Measurements from ENCODE around the gene EXOC2.

EXOC2 gene

GRCh38 chr6:678520-678919, 14.4 kb downstream of the EXOC2 start:
- Histone ChIP-seq H3K27me3 (no peaks in the 10 kb centered on the region), H3K4me1 (peaks cover 0 to 5% (median 1%) of the 10 kb centered on the region in 4 donors), H3K36me3 (no peaks in the 10 kb centered on the region), H3K9me3 (no peaks in the 10 kb centered on the region), H3K4me3 (no peak overlapping the region), H3K27ac (no peak overlapping the region)
- TF ChIP-seq CTCF (IDR thresholded peaks at IDR 0.05): no peak
- intact Hi-C loops (cut with DNase I; ENCODE audit: low total_unique reads): no loop called here
- no peak for DNase-seq

DNA sequence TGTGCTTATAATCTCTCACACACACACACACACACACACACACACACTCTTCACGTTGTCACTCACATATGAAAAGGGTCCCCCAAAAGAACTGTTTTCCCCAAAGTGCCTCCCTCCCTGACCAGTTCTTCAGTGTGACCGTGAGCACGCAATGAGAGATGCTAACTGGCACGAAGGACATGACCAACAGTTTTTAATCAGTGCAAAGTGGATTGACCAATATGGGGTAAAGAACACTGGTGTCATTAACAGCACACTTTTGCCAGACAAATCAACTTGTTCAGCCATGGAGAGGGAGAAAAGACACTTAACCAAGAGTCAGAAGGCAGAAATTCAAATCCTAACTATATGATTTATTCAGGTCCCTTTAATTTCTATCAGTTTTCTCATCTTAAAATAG, 15.0 kb downstream of the EXOC2 start:
- H3K4me1 ChIP-seq: peaks cover 0 to 3% (median 0%) of the 10 kb centered on the region in 4 donors
- intact Hi-C loops (cut with DNase I; ENCODE audit: low total_unique reads): no loop called here
- H3K4me3 ChIP-seq: no peak overlapping the region
- H3K27me3 ChIP-seq: no peaks in the 10 kb centered on the region
- no peaks in the 10 kb centered on the region for H3K36me3 ChIP-seq
- H3K9me3 ChIP-seq: no peaks in the 10 kb centered on the region
- no peak for DNase-seq
- TF ChIP-seq CTCF (IDR thresholded peaks at IDR 0.05): no peak
- H3K27ac ChIP-seq: no peak overlapping the region

- intact Hi-C loops (cut with DNase I; ENCODE audit: low total_unique reads): no loop called here
- H3K36me3 ChIP-seq: peaks cover 0 to 2% (median 0%) of the 10 kb centered on the region in 3 donors
- TF ChIP-seq CTCF (IDR thresholded peaks at IDR 0.05): no peak
- H3K27me3 ChIP-seq: no peaks in the 10 kb centered on the region
- H3K4me1 ChIP-seq: no peaks in the 10 kb centered on the region
- no peak overlapping the region for H3K27ac ChIP-seq
- H3K4me3 ChIP-seq: no peak overlapping the region
- no peaks in the 10 kb centered on the region for H3K9me3 ChIP-seq
- no peak for DNase-seq
Observed at GRCh38 chr6:674956-675355, 18.0 kb downstream of the EXOC2 start.

DNA sequence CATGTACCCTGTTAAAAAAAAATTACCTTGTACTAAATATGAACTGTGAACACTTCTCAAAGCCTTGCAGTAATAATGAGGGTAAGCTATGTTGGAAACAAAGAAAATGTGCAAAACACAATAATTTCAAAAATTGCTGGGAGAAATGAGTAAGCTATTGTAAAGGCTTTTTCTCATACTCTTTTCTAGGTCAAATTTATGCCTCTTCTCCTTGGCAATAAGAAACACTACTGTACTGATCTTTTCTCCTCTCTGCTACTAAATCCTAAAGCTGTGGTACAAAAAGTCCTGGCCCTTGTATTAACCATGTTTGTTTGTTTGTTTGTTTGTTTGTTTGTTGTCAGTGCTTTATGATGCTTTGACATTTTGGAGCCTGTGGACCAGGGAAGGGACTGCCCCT, 18.5 kb downstream of the EXOC2 start:
- Histone ChIP-seq H3K4me3 (no peak overlapping the region), H3K9me3 (no peaks in the 10 kb centered on the region), H3K27ac (no peak overlapping the region), H3K36me3 (peaks cover 0 to 3% (median 0%) of the 10 kb centered on the region in 3 donors), H3K27me3 (no peaks in the 10 kb centered on the region), H3K4me1 (no peaks in the 10 kb centered on the region)
- DNase-seq: no peak
- no peak for TF ChIP-seq CTCF (IDR thresholded peaks at IDR 0.05)
- intact Hi-C loops (cut with DNase I; ENCODE audit: low total_unique reads): no loop called here

DNA sequence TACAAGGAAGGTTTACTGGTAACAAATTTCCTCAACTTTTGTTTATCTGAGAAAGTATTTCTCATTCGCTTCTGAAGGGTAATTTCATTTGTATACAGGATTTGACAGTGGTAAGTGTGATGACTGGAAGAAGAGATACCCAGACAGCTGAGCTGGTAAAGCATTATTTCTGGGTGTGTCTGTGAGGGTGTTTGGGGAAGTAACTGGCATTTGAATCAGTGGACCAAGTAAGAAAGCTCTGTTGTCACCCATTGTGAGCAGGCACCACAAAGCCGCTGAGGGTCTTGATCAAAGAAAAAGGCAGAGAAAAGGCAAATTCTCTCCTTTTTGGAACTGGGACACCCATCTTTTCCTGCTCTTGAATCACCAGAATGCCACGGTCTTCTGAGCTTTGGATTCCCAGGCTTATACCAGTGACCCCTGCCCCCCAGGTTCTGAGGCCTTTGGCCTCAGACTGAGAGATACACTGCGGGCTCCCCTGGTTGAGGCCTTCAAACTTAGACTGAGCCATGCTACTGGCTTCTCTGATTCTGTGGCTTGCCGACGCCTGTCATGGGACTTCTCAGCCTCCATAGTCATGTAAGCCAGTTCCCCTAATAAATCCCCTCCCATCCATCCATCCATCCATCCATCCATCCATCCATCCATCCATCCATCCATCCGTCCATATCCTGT, 25.5 kb downstream of the EXOC2 start:
- Histone ChIP-seq H3K27ac (no peak overlapping the region), H3K9me3 (peaks cover 0 to 7% (median 0%) of the 10 kb centered on the region in 3 donors), H3K36me3 (peaks cover 0 to 3% (median 0%) of the 10 kb centered on the region in 3 donors), H3K27me3 (no peaks in the 10 kb centered on the region), H3K4me3 (no peak overlapping the region), H3K4me1 (no peaks in the 10 kb centered on the region)
- DNase-seq: no peak
- intact Hi-C loops (cut with DNase I; ENCODE audit: low total_unique reads): no loop called here
- TF ChIP-seq CTCF (IDR thresholded peaks at IDR 0.05): no peak
